Upper lobe of right lung (tissue), 1 donor: Measurements from ENCODE around the gene CIC. TPM values are rescaled to one million over a fixed set of nuclear protein-coding genes. Genes with fewer than 3 reads are reported as not detected.
"Not testable (repeated sequence)": the region's sequence is repeated elsewhere in the genome, so short reads cannot be mapped to it uniquely, and the experiment has no call there.

Source experiments
- ATAC-seq: fragments of 200-7000 bp; cut with Tn5 transposase; one replicate; pipeline ENCODE4 v1.9.1; 2020; ENCODE audit warnings: mild to moderate bottlenecking, moderate library complexity
- DNase-seq: peaks from one replicate; pipeline ENCODE4 v3.0.0-alpha.2; 2020
- H3K27ac ChIP-seq: fragments of 200-600 bp; one replicate; pipeline ENCODE4 v1.8.0; 2022
- H3K27me3 ChIP-seq: fragments of 200-600 bp; one replicate; pipeline ENCODE4 v1.8.0; 2022; ENCODE audit warnings: mild to moderate bottlenecking
- H3K36me3 ChIP-seq: fragments of 200-600 bp; one replicate; pipeline ENCODE4 v1.8.0; 2022
- H3K4me1 ChIP-seq: fragments of 200-600 bp; one replicate; pipeline ENCODE4 v1.8.0; 2022
- H3K4me3 ChIP-seq: fragments of 200-600 bp; one replicate; pipeline ENCODE4 v1.8.0; 2022; ENCODE audit warnings: mild to moderate bottlenecking
- H3K9me3 ChIP-seq: fragments of 200-600 bp; one replicate; pipeline ENCODE4 v1.8.0; 2022
- intact Hi-C: fragments of 100-400 bp; cut with DNase I; formaldehyde crosslinking; loops from one replicate; pipeline ENCODE4 v1.11.0; 2022
- total RNA-seq: library from RNA; stranded (reverse); fragmentation: NEBNext Ultra II Directional; extraction: Animal tissue kit (Norgen Biotek cat#: 25700); gene quantifications from one replicate; pipeline ENCODE4 v1.2.1, GENCODE V29; 2021
- TF ChIP-seq, protein P1 (sequence below): fragments of 200-600 bp; IDR thresholded peaks from one replicate; pipeline ENCODE4 v1.8.0; 2022; ENCODE audit warnings: antibody characterized with exemption
- donor health status: DM: no; HTN: yes; CAD: no; lungs with severe emphysema.

CIC gene
- total RNA-seq, 1 donor from 2014 or later, result 76.7 TPM

GRCh38 chr19:42255766-42256745 lies 13.0 kb upstream of the CIC start:
- Histone ChIP-seq H3K27ac (peak overlapping the region; percentile 97), H3K27me3 (no peaks in the 10 kb centered on the region), H3K4me3 (peak overlapping the region; percentile 98), H3K36me3 (no peaks in the 10 kb centered on the region), H3K4me1 (peaks cover 30% of the 10 kb centered on the region), H3K9me3 (no peaks in the 10 kb centered on the region)
- ATAC-seq (no peak), DNase-seq (peak; percentile 73)
- TF ChIP-seq, protein P1, sequence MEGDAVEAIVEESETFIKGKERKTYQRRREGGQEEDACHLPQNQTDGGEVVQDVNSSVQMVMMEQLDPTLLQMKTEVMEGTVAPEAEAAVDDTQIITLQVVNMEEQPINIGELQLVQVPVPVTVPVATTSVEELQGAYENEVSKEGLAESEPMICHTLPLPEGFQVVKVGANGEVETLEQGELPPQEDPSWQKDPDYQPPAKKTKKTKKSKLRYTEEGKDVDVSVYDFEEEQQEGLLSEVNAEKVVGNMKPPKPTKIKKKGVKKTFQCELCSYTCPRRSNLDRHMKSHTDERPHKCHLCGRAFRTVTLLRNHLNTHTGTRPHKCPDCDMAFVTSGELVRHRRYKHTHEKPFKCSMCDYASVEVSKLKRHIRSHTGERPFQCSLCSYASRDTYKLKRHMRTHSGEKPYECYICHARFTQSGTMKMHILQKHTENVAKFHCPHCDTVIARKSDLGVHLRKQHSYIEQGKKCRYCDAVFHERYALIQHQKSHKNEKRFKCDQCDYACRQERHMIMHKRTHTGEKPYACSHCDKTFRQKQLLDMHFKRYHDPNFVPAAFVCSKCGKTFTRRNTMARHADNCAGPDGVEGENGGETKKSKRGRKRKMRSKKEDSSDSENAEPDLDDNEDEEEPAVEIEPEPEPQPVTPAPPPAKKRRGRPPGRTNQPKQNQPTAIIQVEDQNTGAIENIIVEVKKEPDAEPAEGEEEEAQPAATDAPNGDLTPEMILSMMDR, result no peak
- intact Hi-C loops, result no loop called here

GRCh38 chr19:42257842-42258241 lies 11.2 kb upstream of the CIC start:
- ATAC-seq, H3K9me3 ChIP-seq, H3K36me3 ChIP-seq, H3K27me3 ChIP-seq, H3K27ac ChIP-seq, DNase-seq, intact Hi-C loops, H3K4me3 ChIP-seq: not testable (repeated sequence)
- H3K4me1 ChIP-seq, result peaks cover 14% of the 10 kb centered on the region

GRCh38 chr19:42261763-42262162 lies 7.3 kb upstream of the CIC start:
- H3K27ac ChIP-seq, result no peak overlapping the region
- H3K36me3 ChIP-seq, result no peaks in the 10 kb centered on the region
- no peak for DNase-seq
- no peaks in the 10 kb centered on the region for H3K4me1 ChIP-seq
- no peaks in the 10 kb centered on the region for H3K9me3 ChIP-seq
- H3K4me3 ChIP-seq, result no peak overlapping the region
- intact Hi-C loops, result no loop called here
- no peak for ATAC-seq
- no peaks in the 10 kb centered on the region for H3K27me3 ChIP-seq
- TF ChIP-seq, protein P1, result no peak

GRCh38 chr19:42266105-42266504 lies 2.9 kb upstream of the CIC start:
- H3K36me3 ChIP-seq, H3K9me3 ChIP-seq, ATAC-seq, H3K4me3 ChIP-seq, DNase-seq, H3K27ac ChIP-seq, intact Hi-C loops, H3K27me3 ChIP-seq: not testable (repeated sequence)
- peaks cover 19% of the 10 kb centered on the region for H3K4me1 ChIP-seq

GRCh38 chr19:42266928-42267603 lies 2.0 kb upstream of the CIC start:
- ATAC-seq, DNase-seq, H3K36me3 ChIP-seq, H3K4me3 ChIP-seq, H3K9me3 ChIP-seq, intact Hi-C loops, H3K27me3 ChIP-seq: not testable (repeated sequence)
- Histone ChIP-seq H3K4me1 (peaks cover 25% of the 10 kb centered on the region), H3K27ac (peak overlapping the region; percentile 99)

GRCh38 chr19:42267644-42268141 lies 1.4 kb upstream of the CIC start:
- no peaks in the 10 kb centered on the region for H3K27me3 ChIP-seq
- peaks cover 8% of the 10 kb centered on the region for H3K36me3 ChIP-seq
- TF ChIP-seq, protein P1, result no peak
- DNase-seq (no peak), ATAC-seq (no peak)
- H3K27ac ChIP-seq, result peak overlapping the region; percentile 99
- H3K9me3 ChIP-seq, result no peaks in the 10 kb centered on the region
- H3K4me1 ChIP-seq, result peaks cover 25% of the 10 kb centered on the region
- intact Hi-C loops, result no loop called here
- peak overlapping the region; percentile 59 for H3K4me3 ChIP-seq
